ENCODE measurements around the gene SIPA1L2.

SIPA1L2 gene

DNA sequence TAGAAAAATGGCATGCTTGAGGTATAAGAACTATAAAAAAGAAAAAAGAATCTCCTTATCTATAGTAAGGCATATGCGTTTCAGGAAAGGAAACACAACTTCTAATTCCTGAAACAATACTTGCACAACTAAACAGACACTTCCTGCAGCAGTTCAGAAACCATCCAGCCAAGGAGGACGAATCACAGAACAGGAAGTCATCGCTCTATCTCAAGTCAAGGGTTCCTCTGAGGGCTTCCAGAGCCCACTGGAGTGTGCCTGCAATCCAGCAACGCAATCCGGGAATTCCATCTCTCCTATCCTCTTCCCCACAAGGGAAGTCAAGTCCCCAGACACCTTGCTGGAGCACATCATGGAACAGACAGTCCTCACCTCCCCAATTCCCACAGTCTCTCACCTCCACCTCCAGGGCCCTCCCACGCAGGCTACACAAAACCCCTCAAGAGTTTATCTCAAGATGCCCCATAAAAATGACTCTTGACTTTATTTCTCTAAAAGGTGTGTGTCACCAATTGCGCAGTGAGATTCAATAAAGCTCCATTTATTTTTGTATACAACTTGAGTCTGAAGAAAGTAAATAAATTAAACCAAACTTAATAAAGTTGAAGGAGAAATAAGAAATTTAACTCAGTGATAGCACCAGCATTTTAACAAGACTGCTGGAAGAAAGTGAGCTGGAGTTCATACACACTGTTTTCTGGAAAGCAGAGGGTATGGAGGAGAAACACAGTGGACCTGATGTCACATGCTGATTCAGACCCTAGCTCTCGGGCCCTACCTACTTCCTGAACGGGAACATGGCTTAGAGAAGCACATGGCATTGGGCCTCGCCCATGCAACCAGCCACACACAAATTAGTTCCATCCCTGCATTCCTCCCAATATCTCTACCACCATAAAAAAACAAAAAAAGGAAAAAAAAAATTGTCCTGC lies 39.9 kb downstream of the SIPA1L2 start:
- DNase-seq = no peak

DNA sequence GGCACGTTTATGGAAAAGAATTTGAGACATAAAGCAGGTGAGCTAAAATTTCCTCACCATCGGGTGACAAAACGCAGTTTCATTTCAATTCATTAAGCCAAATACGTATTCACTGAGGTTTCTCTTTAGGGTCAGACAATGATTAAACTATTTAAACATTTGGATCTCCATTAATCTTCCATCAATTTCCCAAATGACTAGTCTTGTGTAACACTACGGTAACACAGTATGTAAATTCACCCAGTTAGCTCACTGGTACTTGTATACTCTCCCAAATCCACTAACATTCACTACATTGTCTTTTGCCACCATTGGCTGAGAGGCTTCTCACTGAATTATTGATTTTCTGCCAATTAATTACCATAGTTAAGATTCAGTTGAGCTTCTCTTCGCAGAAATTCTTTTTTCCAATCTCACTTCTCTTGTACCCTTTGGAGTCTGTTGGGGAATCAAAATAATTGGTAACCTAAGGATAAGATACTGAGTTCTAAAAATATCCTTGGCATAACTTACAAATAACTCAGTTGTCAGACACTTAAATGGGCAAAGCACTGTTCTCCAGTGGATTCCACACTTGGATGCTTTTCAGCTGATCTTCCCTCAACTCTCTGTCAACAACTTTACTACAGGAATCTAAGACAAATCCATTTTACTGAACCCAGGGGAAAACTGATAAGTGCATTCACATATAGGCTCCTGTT lies 40.7 kb downstream of the SIPA1L2 start:
- DNase-seq = no peak

DNA sequence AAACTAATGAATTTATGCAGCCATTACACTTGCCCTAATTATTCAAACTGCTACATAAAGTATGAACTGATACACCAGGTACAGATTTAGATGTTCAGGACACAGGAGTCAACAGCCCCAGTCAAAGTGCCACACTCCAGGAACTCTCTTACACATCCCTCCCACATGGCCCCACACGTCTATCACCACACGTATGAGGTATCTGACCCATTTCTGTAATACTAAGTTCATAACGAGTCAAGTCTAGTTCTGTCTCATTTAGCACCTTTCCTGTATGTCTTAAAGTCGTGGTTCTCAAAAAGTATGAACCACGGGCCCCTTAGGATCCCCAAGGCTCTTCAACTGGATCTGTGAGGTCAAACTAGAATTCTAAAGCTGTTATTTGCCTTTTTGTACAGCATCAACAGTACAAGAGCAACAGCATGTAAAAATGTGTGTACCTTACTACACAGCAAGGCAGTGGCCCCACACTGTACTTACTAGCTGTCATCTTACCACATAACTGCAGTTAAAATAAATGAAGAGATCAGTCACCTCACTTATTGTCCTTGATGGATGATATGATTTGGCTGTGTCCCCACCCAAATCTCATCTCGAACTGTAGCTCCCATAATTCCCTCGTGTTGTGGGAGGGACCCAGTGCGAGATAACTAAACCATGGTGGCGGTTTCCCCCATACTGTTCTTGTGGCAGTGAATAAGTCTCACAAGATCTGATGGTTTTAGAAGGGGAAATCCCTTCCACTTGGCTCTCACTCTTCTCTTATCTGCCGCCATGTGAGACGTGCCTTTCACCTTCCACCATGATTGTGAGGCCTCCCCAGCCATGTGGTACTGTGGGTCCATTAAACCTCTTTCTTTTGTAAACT lies 42.6 kb downstream of the SIPA1L2 start:
- no peak for DNase-seq

- no peak for DNase-seq
These were observed 43.3 kb downstream of the SIPA1L2 start for GRCh38 chr1:232586679-232587078.

GRCh38 chr1:232585486-232585885 lies 44.4 kb downstream of the SIPA1L2 start:
- no peak for DNase-seq

DNA sequence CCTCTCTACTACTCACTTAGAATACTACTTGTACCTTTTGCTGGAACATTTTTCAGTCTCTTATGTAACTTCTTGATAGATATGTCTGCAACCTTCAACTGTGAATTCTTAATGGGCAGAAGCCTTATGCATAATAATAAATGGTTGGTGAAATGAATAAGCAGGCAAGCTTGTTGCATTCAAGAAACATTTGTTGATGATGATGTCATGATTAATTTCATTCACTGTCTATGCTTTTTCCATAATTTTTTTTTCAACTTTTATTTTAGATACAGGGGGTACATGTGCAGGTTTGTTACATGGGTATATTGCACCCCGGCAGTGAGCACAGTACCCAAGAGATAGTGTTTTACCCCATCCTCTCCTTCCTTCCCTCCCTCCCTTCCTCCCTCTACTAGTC lies 48.0 kb downstream of the SIPA1L2 start:
- no peak for DNase-seq
